Naive thymus-derived CD4-positive, alpha-beta T cell (primary cell): ENCODE measurements around the gene TMEM38A. TPM values are rescaled to one million over a fixed set of nuclear protein-coding genes. Genes with fewer than 3 reads are reported as not detected.
A peak's percentile ranks its signal among the peaks of the same experiment; 100 is the strongest.
"Not testable (repeated sequence)": the region's sequence is repeated elsewhere in the genome, so short reads cannot be mapped to it uniquely, and the experiment has no call there.

Experiments used
- ATAC-seq: fragments of 150-1000 bp; cut with Tn5 transposase; 2 replicates; pipeline ENCODE4 v1.10.0; 2021; ENCODE audit warnings: mild to moderate bottlenecking, moderate library complexity
- CTCF ChIA-PET: fragments of 350-600 bp; sonication (Branson Sonifier 250); formaldehyde crosslinking; loops from one replicate; lab custom pipeline; 2021; ENCODE audit warnings: antibody characterized with exemption; lab: Charles Lee
- POLR2A ChIA-PET: fragments of 350-600 bp; sonication (Branson Sonifier 250); formaldehyde crosslinking; loops from one replicate; lab custom pipeline; 2021; ENCODE audit warnings: antibody characterized with exemption, inconsistent platforms; lab: Charles Lee
- DNase-seq, 9 donors: peaks; one replicate each; pipeline versions ENCODE4 v3.0.0 to v3.0.0-alpha.2; 2020 to 2022; ENCODE audit warnings: mixed read lengths in 1 of 9
- H3K27ac ChIP-seq: one replicate; pipeline ENCODE4 v1.7.0; 2013; ENCODE audit warnings: mild to moderate bottlenecking, low read depth, low read length, moderate library complexity
- H3K27me3 ChIP-seq, 2 donors: one replicate each; pipeline ENCODE4 v1.7.0; 2013; ENCODE audit warnings: low read length in 2 of 2, mild to moderate bottlenecking in 2 of 2, moderate library complexity in 2 of 2; ENCODE audit not compliant: control insufficient read depth in 2 of 2, insufficient read depth in 2 of 2
- H3K36me3 ChIP-seq, 3 experiments: 1 replicate in 2 of 3; 2 replicates in 1 of 3; pipeline ENCODE4 v1.7.0; 2013; ENCODE audit warnings: low read length in 3 of 3, mild to moderate bottlenecking in 3 of 3, moderate library complexity in 1 of 3; ENCODE audit not compliant: insufficient read depth in 3 of 3, control insufficient read depth in 2 of 3
- H3K4me1 ChIP-seq, 2 donors: one replicate each; pipeline ENCODE4 v1.7.0; 2013; ENCODE audit warnings: low read length in 2 of 2, mild to moderate bottlenecking in 2 of 2, moderate library complexity in 1 of 2; ENCODE audit not compliant: control insufficient read depth in 2 of 2, insufficient read depth in 2 of 2
- H3K4me3 ChIP-seq: 2 replicates; pipeline ENCODE4 v1.7.0; 2013; ENCODE audit warnings: mild to moderate bottlenecking, low read length
- H3K9me3 ChIP-seq, 3 experiments: 1 replicate in 2 of 3; 2 replicates in 1 of 3; pipeline ENCODE4 v1.7.0; 2013; ENCODE audit warnings: low read length in 3 of 3; ENCODE audit not compliant: control insufficient read depth in 2 of 3
- H3K27ac Mint-ChIP-seq, 9 donors: one replicate each; pipeline ENCODE4 v1.8.0; 2020 to 2022; ENCODE audit warnings: mixed read lengths in 9 of 9, mild to moderate bottlenecking in 8 of 9, moderate library complexity in 5 of 9, inconsistent platforms in 2 of 9
- H3K27me3 Mint-ChIP-seq, 5 donors: one replicate each; pipeline ENCODE4 v1.8.0; 2021 to 2022; ENCODE audit warnings: mixed read lengths in 5 of 5, mild to moderate bottlenecking in 1 of 5
- H3K36me3 Mint-ChIP-seq, 5 donors: one replicate each; pipeline ENCODE4 v1.8.0; 2020 to 2022; ENCODE audit warnings: mixed read lengths in 5 of 5, mild to moderate bottlenecking in 3 of 5, inconsistent platforms in 1 of 5
- H3K4me1 Mint-ChIP-seq, 7 donors: one replicate each; pipeline ENCODE4 v1.8.0; 2020 to 2022; ENCODE audit warnings: mixed read lengths in 7 of 7, mild to moderate bottlenecking in 3 of 7, inconsistent platforms in 1 of 7
- H3K4me3 Mint-ChIP-seq, 10 donors: one replicate each; pipeline ENCODE4 v1.8.0; 2020 to 2022; ENCODE audit warnings: mild to moderate bottlenecking in 10 of 10, mixed read lengths in 10 of 10, moderate library complexity in 6 of 10, inconsistent platforms in 2 of 10
- H3K9me3 Mint-ChIP-seq, 11 donors: one replicate each; pipeline ENCODE4 v1.8.0; 2020 to 2022; ENCODE audit warnings: mixed read lengths in 11 of 11, mild to moderate bottlenecking in 4 of 11, inconsistent platforms in 1 of 11, moderate library complexity in 1 of 11
- intact Hi-C, 2 donors: fragments of 100-400 bp; cut with micrococcal nuclease; formaldehyde crosslinking; loops; one replicate each; pipeline ENCODE4 v1.15.1; 2023
- polyA plus RNA-seq, 2 donors: library from polyadenylated mRNA; unstranded; fragments of 300-500 nt; fragmentation: Illumina TruSeq; gene quantifications; one replicate each; pipeline ENCODE4 v1.2.3, GENCODE V29; 2021
- total RNA-seq, 6 experiments: library from RNA in 5 of 6; stranded (reverse) in 5 of 6; gene quantifications; 1 replicate in 5 of 6; 2 replicates in 1 of 6; pipeline ENCODE4 v1.2.3 and lab custom pipeline; 2021 to 2026

TMEM38A gene
- total and polyA plus RNA-seq, 7 experiments from 2014 or later: 0.27 to 1.4 (median 0.57) TPM

DNA sequence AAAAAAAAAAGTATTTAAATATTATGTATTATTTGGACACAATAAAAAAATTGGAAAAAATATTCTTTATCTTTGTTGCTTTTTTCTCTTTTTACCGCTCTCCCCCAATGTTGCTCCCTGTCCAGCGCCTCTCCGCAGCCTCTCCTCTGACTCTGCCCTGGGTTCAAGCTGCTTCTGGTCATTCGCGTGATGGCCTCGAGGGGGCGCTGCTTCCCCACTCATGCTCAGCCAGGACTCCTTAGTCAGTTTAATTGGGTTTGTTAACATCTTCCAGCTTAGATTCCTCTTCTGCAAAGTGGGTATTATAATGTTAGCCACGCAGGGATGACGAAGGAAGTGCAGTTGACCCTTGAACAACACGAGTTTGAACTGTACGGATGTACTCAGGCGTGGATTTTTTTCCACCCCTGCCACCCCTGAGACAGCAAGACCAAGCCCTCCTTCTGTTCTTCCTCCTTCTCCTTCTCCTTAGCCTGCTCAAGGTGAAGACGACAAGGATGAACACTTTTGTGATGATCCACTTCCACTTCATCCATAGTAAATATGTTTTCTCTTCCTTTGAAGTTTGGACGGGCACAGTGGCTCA, 53.9 kb downstream of the TMEM38A start:
- peak in 7 of 9 donors; percentile 10 to 46 (median 22) for DNase-seq
- Histone ChIP-seq H3K27me3 (no peaks in the 10 kb centered on the region), H3K27ac (no peak overlapping the region), H3K4me3 (no peak overlapping the region), H3K4me1 (no peaks in the 10 kb centered on the region), H3K9me3 (no peaks in the 10 kb centered on the region), H3K36me3 (no peaks in the 10 kb centered on the region)
- intact Hi-C loops: loop anchor here in 1 of 2 donors (5.0 kb wide), 1 partner anchor 568 kb away; the partner anchor contains the start of gene ANKLE1
- CTCF ChIA-PET: interaction anchor here (0.7 kb wide), 1 partner anchor 469 kb away, joined by 4 read pairs; no protein-coding TSS in a partner anchor
- peaks cover 0 to 12% (median 7%) of the 10 kb centered on the region in 5 donors for H3K27me3 Mint-ChIP-seq
- no peaks in the 10 kb centered on the region for H3K9me3 Mint-ChIP-seq
- no peak overlapping the region for H3K27ac Mint-ChIP-seq
- peaks cover 0 to 3% (median 0%) of the 10 kb centered on the region in 7 donors for H3K4me1 Mint-ChIP-seq
- H3K36me3 Mint-ChIP-seq: no peaks in the 10 kb centered on the region
- peak; percentile 40 for ATAC-seq
- POLR2A ChIA-PET: no interaction called here
- H3K4me3 Mint-ChIP-seq: no peak overlapping the region

DNA sequence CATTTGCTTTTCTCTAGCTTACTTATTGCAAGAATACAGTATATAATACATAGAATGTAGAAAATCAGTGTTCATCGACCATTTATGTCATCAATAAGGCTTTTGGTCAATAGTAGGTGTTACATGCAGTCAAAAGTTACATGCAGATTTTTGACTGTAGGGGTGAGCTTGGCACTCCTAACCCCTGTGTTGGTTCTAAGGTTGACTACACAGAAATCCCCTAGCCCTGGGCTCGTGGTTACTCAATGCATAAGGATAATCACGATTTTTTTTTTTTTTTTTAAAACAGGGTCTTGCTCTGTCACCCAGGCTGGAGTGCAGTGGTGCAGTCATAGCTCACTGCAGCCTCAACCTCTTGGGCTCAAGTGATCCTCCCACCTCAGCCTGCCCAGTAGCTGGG, 54.7 kb downstream of the TMEM38A start:
- Histone ChIP-seq H3K36me3 (no peaks in the 10 kb centered on the region), H3K4me1 (no peaks in the 10 kb centered on the region), H3K9me3 (no peaks in the 10 kb centered on the region), H3K27me3 (no peaks in the 10 kb centered on the region), H3K4me3 (no peak overlapping the region), H3K27ac (no peak overlapping the region)
- DNase-seq (no peak), ATAC-seq (no peak)
- no peak overlapping the region for H3K27ac Mint-ChIP-seq
- H3K4me3 Mint-ChIP-seq: no peak overlapping the region
- H3K27me3 Mint-ChIP-seq: peaks cover 0 to 12% (median 7%) of the 10 kb centered on the region in 5 donors
- POLR2A ChIA-PET: interaction anchor here (0.6 to 0.8 kb wide), 2 partner anchors 12 to 49 kb away, joined by 3 read pairs; no protein-coding TSS in a partner anchor
- no peaks in the 10 kb centered on the region for H3K36me3 Mint-ChIP-seq
- H3K9me3 Mint-ChIP-seq: no peaks in the 10 kb centered on the region
- CTCF ChIA-PET: interaction anchor here (0.6 kb wide), 1 partner anchor 179 kb away, joined by 4 read pairs; no protein-coding TSS in a partner anchor
- peaks cover 0 to 3% (median 0%) of the 10 kb centered on the region in 7 donors for H3K4me1 Mint-ChIP-seq
- intact Hi-C loops: loop anchor here in 1 of 2 donors (5.0 kb wide), 1 partner anchor 567 kb away; the partner anchor contains the start of gene ANKLE1

DNA sequence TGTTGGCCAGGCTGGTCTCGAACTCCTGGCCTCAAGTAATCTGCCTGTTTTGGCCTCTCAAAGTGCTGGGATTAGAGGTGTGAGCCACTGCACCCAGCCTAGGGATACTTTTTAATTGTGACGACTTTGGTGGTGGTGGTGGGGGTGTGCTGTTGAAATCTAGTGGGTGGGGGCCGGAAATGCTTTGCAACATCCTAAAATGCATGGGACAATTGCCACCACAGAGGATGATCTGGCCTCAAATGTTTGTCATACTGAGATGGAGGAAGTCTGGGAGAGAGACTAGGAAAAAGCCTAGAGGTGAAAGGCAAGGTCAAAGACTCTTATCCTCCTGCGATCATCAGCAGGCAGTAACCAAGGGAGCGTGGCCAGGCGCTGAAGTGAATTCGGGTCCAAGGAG, 60.1 kb downstream of the TMEM38A start:
- no peak overlapping the region for H3K4me3 ChIP-seq
- DNase-seq: no peak
- H3K27me3 Mint-ChIP-seq: peaks cover 0 to 6% (median 0%) of the 10 kb centered on the region in 5 donors
- H3K27ac Mint-ChIP-seq: no peak overlapping the region
- no peaks in the 10 kb centered on the region for H3K36me3 Mint-ChIP-seq
- H3K27ac ChIP-seq: no peak overlapping the region
- H3K4me1 ChIP-seq: no peaks in the 10 kb centered on the region
- H3K9me3 Mint-ChIP-seq: no peaks in the 10 kb centered on the region
- H3K4me3 Mint-ChIP-seq: no peak overlapping the region
- POLR2A ChIA-PET: no interaction called here
- no peaks in the 10 kb centered on the region for H3K27me3 ChIP-seq
- H3K4me1 Mint-ChIP-seq: peaks cover 0 to 1% (median 0%) of the 10 kb centered on the region in 7 donors
- no peaks in the 10 kb centered on the region for H3K9me3 ChIP-seq
- CTCF ChIA-PET: no interaction called here
- ATAC-seq: no peak
- no peaks in the 10 kb centered on the region for H3K36me3 ChIP-seq
- intact Hi-C loops: no loop called here

DNA sequence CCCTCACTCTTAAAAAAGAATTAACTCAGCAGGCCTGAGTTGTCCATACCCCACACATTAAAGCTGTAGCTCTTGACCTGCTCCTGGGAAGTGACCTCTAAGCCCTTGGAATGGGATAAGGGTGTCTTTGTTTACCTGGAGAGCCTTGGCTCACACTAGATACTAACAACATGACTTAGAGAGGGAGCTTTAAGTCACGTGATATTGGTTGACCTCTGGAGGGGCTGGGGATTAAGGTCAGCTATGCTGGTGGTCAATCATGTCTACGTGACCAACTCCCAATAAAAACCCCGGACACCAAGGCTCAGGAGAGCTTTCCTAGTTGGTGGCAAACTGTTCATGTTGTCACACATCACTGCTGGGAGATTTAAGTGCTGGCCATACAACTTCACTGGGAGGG, 61.7 kb downstream of the TMEM38A start:
- ChIA-PET POLR2A (no interaction called here), CTCF (no interaction called here)
- peaks cover 0 to 6% (median 0%) of the 10 kb centered on the region in 5 donors for H3K27me3 Mint-ChIP-seq

DNA sequence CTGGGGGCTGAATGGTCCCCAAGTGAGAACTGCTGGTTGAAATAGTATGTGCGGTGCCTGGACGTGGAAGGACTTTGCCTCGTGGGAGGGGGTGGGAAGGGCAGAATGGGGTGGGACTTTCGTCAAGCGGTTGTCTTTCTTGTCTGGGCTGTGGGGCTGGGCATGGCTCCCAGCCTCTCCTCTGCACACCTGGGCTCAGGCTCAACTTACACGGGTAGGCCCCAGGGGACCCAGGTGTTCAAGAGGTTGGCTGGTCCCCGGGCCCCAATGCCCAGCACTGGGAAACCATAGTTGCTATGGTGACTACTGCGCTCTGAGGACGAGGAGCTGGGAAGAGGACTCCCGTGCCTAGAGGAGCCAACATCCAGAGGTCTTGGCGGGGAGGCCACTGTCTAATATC, 66.0 kb downstream of the TMEM38A start:
- Histone ChIP-seq H3K36me3 (no peaks in the 10 kb centered on the region), H3K4me3 (no peak overlapping the region), H3K4me1 (no peaks in the 10 kb centered on the region), H3K27me3 (no peaks in the 10 kb centered on the region), H3K27ac (no peak overlapping the region), H3K9me3 (no peaks in the 10 kb centered on the region)
- no peaks in the 10 kb centered on the region for H3K36me3 Mint-ChIP-seq
- H3K4me3 Mint-ChIP-seq: no peak overlapping the region
- no peak overlapping the region for H3K27ac Mint-ChIP-seq
- ChIA-PET CTCF (no interaction called here), POLR2A (no interaction called here)
- H3K9me3 Mint-ChIP-seq: no peaks in the 10 kb centered on the region
- peaks cover 0 to 6% (median 0%) of the 10 kb centered on the region in 5 donors for H3K27me3 Mint-ChIP-seq
- ATAC-seq (no peak), DNase-seq (no peak)
- intact Hi-C loops: no loop called here
- H3K4me1 Mint-ChIP-seq: no peaks in the 10 kb centered on the region

More for the DNA sequence above, 61.7 kb downstream of the TMEM38A start:
- Histone ChIP-seq H3K36me3 (no peaks in the 10 kb centered on the region), H3K27ac (no peak overlapping the region), H3K9me3 (no peaks in the 10 kb centered on the region), H3K27me3 (no peaks in the 10 kb centered on the region), H3K4me3 (no peak overlapping the region), H3K4me1 (no peaks in the 10 kb centered on the region)
- DNase-seq (no peak), ATAC-seq (no peak)
- Mint-ChIP-seq H3K27ac (no peak overlapping the region), H3K4me3 (no peak overlapping the region), H3K9me3 (no peaks in the 10 kb centered on the region), H3K36me3 (no peaks in the 10 kb centered on the region), H3K4me1 (peaks cover 0 to 1% (median 0%) of the 10 kb centered on the region in 7 donors)
- intact Hi-C loops: no loop called here

DNA sequence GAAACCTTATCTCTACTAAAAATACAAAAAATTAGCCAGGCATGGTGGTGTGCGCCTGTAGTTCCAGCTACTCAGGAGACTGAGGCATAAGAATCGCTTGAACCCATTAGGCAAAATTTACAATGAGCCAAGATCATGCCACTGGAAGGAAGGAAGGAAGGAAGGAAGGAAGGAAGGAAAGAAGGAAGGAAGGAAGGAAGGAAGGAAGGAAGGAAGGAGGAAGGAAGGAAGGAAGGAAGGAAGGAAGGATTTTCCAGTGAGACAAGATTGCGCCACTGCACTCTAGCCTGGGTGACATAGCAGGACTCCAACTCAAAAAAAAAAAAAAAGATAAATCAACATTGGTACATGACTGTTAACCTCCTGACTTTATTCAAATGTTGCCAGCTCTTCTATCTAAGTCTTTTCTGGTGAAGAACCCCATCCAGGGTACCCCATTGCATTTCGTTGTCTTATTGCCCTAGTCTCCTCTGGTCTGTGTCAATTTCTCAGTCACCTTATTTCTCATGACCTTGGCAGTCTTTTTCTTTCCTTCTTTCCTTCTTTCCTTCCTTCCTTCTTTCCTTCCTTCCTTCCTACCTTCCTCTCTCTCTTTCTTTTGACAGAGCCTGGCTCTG, 74.8 kb downstream of the TMEM38A start:
- H3K4me1 Mint-ChIP-seq, H3K36me3 ChIP-seq, intact Hi-C loops, ATAC-seq, H3K4me1 ChIP-seq, H3K27me3 ChIP-seq, H3K36me3 Mint-ChIP-seq, H3K27ac ChIP-seq, CTCF ChIA-PET, H3K9me3 Mint-ChIP-seq, DNase-seq, H3K4me3 ChIP-seq, H3K4me3 Mint-ChIP-seq, POLR2A ChIA-PET, H3K9me3 ChIP-seq: not testable (repeated sequence)
- Mint-ChIP-seq H3K27ac (peak overlapping the region in 1 of 9 donors; percentile 16), H3K27me3 (peaks cover 0 to 12% (median 4%) of the 10 kb centered on the region in 5 donors)
